NCI-H2227 treated with DMSO at 0.1 percent for 48 hours (cell line): ENCODE measurements around the gene PIGL.

Experiments used
- DNase-seq: peaks from one replicate; lab custom pipeline; 2025; lab: John Stamatoyannopoulos, UW

The PIGL gene

DNA sequence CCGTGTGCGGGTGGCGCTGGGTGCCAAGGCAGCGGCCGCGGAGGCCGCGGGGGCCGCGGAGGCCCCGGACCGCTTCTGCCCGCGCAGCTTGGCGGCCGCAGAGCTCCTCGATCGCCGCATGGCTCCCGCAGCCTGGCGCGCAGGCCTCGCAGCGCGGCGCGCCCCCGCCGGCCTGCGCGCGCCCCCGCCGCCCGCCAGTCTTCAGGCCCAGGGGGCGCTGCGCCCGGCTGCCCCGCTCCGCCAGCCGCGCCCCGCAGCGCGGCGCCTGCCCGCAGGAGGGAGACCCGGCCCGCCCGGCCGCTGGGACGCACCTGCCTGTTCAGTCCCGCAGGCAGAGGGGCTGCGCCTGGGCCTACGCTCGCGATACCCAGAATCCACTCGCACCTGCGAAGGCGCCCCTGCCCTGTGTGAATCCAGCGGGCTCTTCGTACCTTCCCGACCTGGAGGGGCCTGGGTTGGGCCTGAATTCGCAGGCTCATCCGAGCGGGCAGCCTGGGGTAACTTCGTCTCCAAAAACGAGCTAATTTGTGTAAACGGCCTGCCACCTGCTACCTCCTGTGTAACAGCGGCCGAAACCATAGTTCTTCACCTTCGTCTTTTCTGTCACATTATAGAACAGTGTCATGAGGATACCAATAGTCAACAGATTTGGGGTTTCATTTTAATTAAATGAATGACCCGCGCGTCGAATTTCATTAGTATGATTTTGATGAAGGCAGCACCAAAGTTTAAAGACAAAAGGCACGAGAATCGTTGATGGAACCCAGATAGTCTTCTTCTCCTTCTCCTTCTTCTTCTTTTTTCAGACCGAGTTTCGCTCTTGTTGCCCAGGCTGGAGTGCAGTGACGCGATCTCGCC lies 136.5 kb downstream of the PIGL start, which contains the start of gene CENPV:
Gene CENPV (minus strand): TSS at position 153 of the 858 bp plus-strand sequence. CDS start 33 bp downstream, at position 120.
- no peak for DNase-seq

- no peak for DNase-seq
These were observed 137.6 kb downstream of the PIGL start for GRCh38 chr17:16354585-16354984.

DNA sequence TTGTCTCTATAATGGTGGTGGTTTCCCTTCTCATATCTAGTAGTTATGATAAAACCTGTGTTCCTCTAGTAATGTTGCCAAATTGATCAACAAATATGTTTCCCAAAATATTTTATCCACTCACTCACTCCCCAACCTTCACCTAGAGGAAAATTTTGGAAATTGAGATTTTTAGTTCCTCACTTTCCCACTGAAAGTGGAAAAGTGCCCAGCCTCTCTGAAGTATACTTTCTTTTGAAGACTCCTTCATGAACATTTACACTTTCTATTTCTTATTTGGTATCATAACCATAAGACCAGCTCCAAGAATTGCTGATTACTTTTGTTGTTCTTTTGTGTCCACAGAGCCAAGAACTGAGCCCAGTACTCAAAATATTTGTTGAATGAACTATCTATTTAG lies 141.4 kb downstream of the PIGL start:
- DNase-seq = no peak

- DNase-seq = no peak
These were observed 144.9 kb downstream of the PIGL start for GRCh38 chr17:16361874-16362273.

- peak; percentile 20 for DNase-seq
These were observed 146.9 kb downstream of the PIGL start for GRCh38 chr17:16363749-16364536.

DNA sequence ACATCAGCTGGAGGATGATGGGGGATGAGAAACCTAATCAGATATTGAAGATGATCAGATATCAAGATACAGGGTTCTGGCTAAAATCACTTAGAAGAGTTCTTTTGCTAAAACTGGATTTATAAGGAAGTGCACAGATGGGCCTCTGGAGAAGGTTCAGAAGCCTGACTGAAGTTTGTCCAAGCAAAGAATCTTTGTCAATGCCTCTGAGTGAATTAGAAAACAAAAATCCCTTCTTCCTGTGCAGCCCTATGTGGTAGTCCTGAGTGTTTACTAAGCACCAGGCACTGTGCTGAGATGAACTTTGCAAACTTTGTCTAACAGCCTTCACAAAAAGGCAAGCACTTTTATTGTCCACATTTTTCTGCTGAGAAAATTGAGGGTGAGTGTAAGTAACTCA lies 147.6 kb downstream of the PIGL start:
- DNase-seq = no peak

- no peak for DNase-seq
These were observed 154.7 kb downstream of the PIGL start for GRCh38 chr17:16371742-16372141.

DNA sequence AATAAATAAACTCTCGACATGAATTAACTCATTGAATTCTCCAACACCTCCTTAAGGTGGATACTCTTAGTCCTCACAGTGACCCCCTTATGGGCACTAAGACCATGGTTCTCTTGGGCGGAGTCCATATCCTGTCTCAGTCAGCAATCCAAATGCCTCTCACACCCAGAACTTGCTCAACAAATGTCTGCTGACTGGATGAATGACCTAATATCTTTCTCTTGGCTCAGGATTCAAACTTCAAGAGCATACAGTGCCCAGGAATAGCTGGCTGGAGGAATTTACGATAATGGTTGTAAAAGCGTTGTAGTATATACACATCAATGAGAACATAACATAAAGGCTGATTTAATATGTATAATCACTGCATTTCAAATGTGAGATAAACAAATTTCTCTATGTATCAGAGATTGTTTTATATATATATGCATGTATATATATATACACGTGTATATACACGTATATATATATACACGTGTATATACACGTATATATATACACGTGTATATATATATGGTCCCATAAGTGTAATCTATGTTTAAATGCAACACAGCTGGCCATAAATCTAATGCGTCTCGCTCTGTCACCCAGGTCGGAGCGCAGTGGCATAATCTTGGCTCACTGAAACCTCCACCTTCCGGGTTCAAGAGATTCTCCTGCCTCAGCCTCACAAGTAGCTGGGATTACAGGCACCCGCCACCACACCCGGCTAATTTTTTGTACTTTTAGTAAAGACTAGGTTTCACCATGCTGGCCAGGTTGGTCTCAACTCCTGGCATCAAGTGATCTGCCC lies 157.3 kb downstream of the PIGL start:
- DNase-seq = no peak
